GM18873 (cell line): ENCODE data around the gene CMTM8.
"Not testable (repeated sequence)": the region's sequence is repeated elsewhere in the genome, so short reads cannot be mapped to it uniquely, and the experiment has no call there.

Experiments
- ATAC-seq: cut with Tn5 transposase; IDR thresholded peaks from one replicate; pipeline ENCODE4 v1.9.1; 2021; ENCODE audit warnings: mild to moderate bottlenecking, moderate library complexity, moderate number of reproducible peaks; ENCODE audit not compliant: unreplicated experiment, low FRiP score

The CMTM8 gene

GRCh38 chr3:32372213-32372490, 133.7 kb downstream of the CMTM8 start:
- ATAC-seq: no peak

DNA sequence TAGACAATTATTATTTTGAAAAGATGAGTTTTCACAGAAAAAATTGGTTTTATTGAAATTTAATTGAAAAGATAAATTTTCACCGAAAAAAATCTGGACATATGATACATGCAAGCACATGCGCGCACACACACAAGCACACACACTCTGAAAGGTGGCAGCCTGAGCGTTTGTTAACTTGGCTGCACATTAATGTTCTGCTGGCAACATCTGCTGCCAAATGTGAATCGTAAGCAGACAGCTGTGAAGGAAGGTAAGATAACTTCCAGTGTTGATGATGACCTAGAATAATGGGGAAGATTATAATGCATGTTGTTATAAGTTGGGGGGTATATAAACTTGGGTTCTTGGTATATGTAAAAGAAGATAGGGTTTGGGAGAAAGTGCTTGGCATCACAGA, 134.8 kb downstream of the CMTM8 start:
- ATAC-seq: no peak

DNA sequence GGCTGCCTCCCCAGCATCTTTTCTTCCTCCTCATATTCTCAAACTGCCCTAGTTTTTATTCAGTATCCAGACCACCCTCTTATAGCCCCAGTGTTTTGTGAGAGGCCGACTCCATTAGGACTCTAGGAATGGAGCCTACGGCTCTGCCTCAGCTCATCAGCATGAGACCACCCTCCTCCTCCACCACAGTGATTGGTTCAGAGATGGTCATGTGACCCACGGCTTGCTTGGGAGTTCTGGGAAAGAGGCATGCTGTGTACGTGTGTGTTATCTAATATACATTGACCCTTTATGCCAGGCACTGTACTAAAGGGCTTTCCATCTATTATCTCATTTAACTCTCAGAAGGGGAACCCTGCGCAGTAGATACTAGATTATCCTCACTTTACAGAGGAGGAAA, 135.4 kb downstream of the CMTM8 start:
- no peak for ATAC-seq

- ATAC-seq: peak; percentile 49
These were observed 136.5 kb downstream of the CMTM8 start for GRCh38 chr3:32374788-32375595.

DNA sequence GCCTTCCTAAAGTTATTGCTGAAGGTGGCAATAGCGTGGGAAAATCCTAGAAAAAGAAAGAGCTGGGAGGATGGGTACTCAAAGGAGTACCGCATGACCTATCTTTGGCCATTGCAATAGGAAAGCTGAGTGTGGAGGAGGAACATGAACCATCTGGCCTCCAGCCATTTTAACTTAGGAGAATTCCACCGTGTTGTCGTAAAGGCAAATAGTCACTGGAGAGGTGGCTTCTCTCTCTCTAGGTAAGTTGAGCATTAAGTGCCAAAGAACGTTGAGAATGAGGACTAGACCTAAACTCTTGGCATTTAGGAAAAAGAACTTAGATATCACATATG, 137.1 kb downstream of the CMTM8 start:
- ATAC-seq: no peak

GRCh38 chr3:32376115-32376514, 137.6 kb downstream of the CMTM8 start:
- no peak for ATAC-seq

DNA sequence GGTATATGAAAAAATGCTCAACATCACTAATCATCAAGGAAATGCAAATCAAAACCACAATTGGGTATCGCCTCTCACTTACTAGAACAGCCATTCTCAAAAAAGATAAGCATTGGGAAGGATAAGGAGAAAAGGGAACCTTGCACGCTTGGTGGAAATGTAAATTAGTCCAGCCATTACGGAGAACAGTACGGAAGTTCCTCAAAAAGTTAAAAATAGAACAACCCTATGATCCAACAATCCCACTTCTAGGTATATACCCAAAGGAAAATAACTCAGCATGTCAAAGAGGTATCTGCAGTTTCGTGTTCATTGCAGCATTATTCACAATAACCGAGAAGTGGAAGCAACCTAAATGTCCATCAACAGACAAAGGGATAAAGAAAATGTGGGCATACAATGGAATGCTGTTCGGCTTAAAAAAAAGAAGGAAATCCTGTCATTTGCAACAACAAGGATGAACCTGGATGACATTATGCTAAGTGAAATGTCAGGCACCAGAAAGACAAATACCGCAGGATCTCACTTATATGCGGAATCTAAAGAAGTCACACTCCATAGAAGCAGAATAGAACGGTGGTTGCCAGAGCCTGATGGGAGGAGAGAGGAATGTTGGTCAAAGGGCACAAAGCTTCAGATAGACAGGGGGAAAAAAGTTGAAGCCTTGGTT, 141.5 kb downstream of the CMTM8 start:
- ATAC-seq: no peak

- no peak for ATAC-seq
These were observed 143.4 kb downstream of the CMTM8 start for GRCh38 chr3:32381922-32382321.

DNA sequence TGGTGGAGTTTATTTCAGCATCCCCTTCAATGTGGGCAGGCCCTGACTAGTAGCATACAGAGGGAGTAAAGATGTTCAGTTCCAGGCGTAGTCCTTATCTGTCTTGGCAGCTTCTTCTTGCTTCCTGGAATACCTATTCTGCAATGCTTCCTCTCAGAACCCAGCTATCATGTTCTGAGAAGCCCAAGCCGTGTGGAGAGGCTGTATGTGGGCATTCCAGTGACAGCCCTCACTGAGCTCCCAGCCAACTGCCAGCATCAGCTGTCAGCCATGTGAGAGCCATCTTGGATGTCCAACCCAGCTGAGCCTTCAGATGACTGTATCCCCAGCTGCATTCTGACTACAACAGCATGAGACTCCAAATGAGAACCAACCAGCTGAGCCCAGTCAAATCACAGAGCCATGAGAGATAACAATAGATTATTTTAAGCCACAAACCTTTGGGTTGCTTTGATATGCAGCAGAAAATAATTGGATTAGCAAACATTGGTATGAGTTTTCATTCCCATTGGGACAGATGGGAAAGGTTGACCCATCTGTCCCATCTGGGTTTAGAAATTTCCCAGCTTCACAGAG, 144.7 kb downstream of the CMTM8 start:
- no peak for ATAC-seq

DNA sequence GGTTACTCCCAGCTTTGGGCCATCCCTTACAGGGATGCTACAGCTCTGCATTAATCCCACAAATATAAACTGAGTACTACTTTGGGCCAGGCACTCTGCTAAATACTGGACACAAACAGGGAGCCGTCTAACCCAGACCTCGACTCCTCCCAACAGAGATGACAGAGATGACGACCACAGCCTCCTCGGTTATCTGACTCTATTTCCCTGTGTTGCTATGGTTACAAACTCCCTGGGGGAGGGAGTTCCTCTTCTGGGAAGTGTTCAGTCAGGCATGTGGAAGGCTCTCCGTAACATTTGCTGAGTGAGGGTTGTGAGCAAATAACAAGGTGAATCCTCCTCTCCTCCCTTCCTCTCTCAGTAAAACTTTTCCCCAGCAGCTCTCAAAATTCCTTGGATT, 146.5 kb downstream of the CMTM8 start:
- no peak for ATAC-seq

DNA sequence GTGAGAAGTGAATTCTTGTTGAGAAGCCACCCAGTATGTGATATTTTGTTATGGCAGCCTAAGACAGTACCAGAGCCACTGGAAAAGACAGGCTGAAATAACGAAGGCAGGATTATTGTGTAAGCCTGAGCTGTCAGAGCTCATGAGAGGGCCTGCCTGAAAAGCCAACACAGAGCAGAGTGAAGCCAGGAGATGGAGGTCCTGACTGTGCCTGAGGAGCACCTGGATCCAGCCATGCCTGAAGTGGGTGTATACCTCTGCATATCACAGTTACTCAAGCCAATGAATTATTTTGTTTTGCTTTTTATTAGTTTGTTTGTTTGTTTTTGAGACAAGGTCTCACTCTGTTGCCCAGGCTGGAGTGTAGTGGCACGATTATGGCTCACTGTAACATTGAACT, 149.0 kb downstream of the CMTM8 start:
- no peak for ATAC-seq

DNA sequence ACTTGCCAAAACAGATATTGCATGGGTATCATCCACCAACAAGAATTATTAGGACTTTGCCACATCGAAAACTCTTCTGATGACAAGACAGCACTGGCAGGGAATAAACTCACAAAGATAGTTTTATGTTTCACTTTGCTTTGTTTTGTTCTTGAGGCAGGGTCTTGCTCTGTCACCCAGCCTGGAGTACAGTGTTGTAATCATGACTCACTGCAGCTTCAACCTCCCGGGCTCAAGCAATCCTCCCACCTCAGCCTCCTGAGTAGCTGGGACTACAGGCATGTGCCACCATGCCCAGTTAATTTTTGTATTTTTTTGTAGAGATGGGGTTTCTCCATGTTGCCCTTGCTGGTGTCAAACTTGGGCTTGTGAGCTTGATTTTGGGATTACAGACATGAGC, 151.1 kb downstream of the CMTM8 start:
- not testable (repeated sequence) for ATAC-seq

- ATAC-seq: peak; percentile 17
These were observed 153.4 kb downstream of the CMTM8 start, which contains the start of gene CMTM7 for GRCh38 chr3:32391643-32392535. Gene CMTM7 (plus strand): TSS chr3:32391853. CDS start chr3:32391907, 54 bp downstream.

GRCh38 chr3:32392536-32393302, 154.2 kb downstream of the CMTM8 start:
- ATAC-seq: no peak

- no peak for ATAC-seq
These were observed 157.0 kb downstream of the CMTM8 start for GRCh38 chr3:32395496-32395895.

GRCh38 chr3:32397941-32398340, 159.5 kb downstream of the CMTM8 start:
- no peak for ATAC-seq

DNA sequence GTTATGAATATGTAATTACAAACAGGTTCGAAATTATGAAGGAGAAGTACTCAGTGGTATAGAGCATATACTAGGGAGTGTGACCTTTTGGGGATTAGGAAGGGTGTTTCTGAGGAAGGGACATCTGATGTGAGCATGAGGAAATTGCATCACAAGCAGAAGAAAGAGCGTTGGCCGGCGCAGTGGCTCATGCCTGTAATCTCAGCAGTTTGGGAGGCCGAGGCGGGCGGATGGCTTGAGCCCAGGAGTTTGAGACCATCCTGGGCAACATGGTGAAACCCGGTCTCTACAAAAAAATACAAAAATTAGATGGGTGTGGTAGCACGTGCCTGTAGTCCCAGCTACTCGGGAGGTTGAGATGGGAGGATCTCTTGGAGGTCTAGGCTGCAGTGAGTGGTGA, 160.1 kb downstream of the CMTM8 start:
- ATAC-seq: no peak

GRCh38 chr3:32399030-32399620, 160.6 kb downstream of the CMTM8 start:
- ATAC-seq: no peak

DNA sequence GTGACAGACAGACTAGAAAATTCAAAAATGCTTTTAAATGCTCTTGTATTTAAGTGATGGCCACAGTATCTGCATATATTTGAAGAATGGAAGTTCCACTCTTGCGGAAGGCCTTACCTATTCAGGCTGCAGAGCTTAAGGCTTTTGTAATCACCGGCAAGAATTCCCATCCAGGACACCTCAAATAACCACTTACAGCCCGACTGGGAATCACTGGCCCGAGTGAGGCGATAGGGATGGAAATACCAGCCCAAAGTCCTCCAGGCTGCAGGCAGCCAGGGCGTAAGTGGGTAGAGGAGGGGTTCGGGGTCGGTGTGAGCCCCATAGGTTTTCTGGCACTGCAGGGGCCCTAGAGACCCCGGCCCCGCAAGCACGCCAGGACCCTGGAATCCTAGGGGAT, 162.6 kb downstream of the CMTM8 start:
- ATAC-seq: no peak

DNA sequence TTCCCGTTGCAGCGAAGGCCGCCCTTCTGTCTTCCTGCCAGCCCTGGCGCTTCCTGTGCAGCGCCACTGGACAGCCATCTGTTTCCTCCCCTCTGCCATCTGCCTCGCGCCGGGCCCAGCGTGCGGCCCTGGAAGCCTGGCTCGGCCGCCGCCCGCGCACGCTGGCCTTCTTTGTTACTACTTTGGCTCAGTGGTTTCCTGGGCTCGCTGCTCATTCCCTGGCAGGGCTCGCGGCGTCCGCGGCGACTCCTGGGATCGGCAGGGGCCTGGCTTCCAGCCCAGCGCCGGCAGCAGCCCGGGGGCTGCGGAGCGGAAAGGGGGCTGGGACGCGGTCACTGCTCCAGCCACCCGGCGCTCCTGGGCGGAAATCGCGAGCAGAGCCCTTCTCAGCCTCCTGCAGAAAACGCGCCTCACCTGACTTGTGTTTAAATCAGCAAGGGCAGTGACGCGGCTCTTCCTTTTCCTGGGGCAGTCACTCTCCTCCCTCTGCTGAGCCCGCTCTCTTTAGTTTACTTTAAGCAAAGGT, 163.1 kb downstream of the CMTM8 start:
- no peak for ATAC-seq
